PC-9 (cell line): ENCODE results near the gene MYOM1. TPM values are rescaled to one million over a fixed set of nuclear protein-coding genes. Genes with fewer than 3 reads are reported as not detected.
"Not testable (repeated sequence)": the region's sequence is repeated elsewhere in the genome, so short reads cannot be mapped to it uniquely, and the experiment has no call there.

Experiments
- BruUV-seq: library from RNA; stranded (reverse); fragments of 400-500 nt; replicated peaks from 2 replicates; lab custom pipeline; 2021; lab: Mats Ljungman, UMichigan
- CTCF ChIA-PET: fragments of 300-600 bp; sonication (Branson Sonifier 250); formaldehyde crosslinking; loops from one replicate; lab custom pipeline; 2022; ENCODE audit warnings: antibody characterized with exemption; lab: Charles Lee
- POLR2A ChIA-PET: fragments of 300-600 bp; sonication (Branson Sonifier 250); formaldehyde crosslinking; loops from one replicate; lab custom pipeline; 2022; ENCODE audit warnings: antibody characterized with exemption; ENCODE audit not compliant: unreplicated experiment; lab: Charles Lee
- DNase-seq, 2 experiments: peaks; one replicate each; pipeline versions ENCODE4 v3.0.0 to v3.0.0-alpha.2; 2015 to 2022; ENCODE audit warnings: mixed read lengths in 1 of 2
- H2AFZ ChIP-seq: fragments of 200-600 bp; sonication (generic); 2 replicates; pipeline ENCODE4 v1.8.1; 2017; ENCODE audit warnings: antibody characterized with exemption
- H3F3A ChIP-seq: fragments of 200-600 bp; sonication (generic); 2 replicates; pipeline ENCODE4 v1.8.1; 2017; ENCODE audit warnings: antibody characterized with exemption, mild to moderate bottlenecking, low read depth; ENCODE audit not compliant: insufficient read depth
- H3K27ac ChIP-seq: fragments of 200-600 bp; sonication (generic); 2 replicates; pipeline ENCODE4 v1.6.1; 2016; ENCODE audit warnings: mixed run types
- H3K27me3 ChIP-seq: fragments of 200-600 bp; sonication (generic); 2 replicates; pipeline ENCODE4 v1.6.1; 2016; ENCODE audit warnings: low read depth, mixed run types; ENCODE audit not compliant: insufficient read depth
- H3K36me3 ChIP-seq: fragments of 200-600 bp; sonication (generic); 2 replicates; pipeline ENCODE4 v1.6.1; 2016; ENCODE audit warnings: low read depth, mixed run types
- H3K4me1 ChIP-seq: fragments of 200-600 bp; sonication (generic); replicated peaks from 2 replicates; pipeline ENCODE4 v1.6.1; 2016; ENCODE audit warnings: mixed run types; ENCODE audit not compliant: insufficient read depth
- H3K4me2 ChIP-seq: fragments of 200-600 bp; sonication (generic); 2 replicates; pipeline ENCODE4 v1.6.1; 2017; ENCODE audit warnings: mixed run types
- H3K4me3 ChIP-seq: fragments of 200-600 bp; sonication (generic); 2 replicates; pipeline ENCODE4 v1.6.1; 2016; ENCODE audit warnings: mixed run types
- H3K79me2 ChIP-seq: fragments of 200-600 bp; sonication (generic); 2 replicates; pipeline ENCODE4 v1.6.1; 2017; ENCODE audit warnings: low read depth, mixed run types
- H3K9me2 ChIP-seq: fragments of 200-600 bp; sonication (generic); 2 replicates; pipeline ENCODE4 v1.8.1; 2017; ENCODE audit warnings: mild to moderate bottlenecking; ENCODE audit not compliant: insufficient read depth
- H3K9me3 ChIP-seq: fragments of 200-600 bp; sonication (generic); 2 replicates; pipeline ENCODE4 v1.8.1; 2016; ENCODE audit warnings: low read depth; ENCODE audit not compliant: insufficient read depth
- H4K20me1 ChIP-seq: fragments of 200-600 bp; sonication (generic); 2 replicates; pipeline ENCODE4 v1.8.1; 2017; ENCODE audit not compliant: insufficient read depth
- CTCF ChIP-seq: fragments of 200-600 bp; sonication (generic); conservative IDR thresholded peaks from 2 replicates; pipeline ENCODE4 v1.6.1; 2017; ENCODE audit warnings: mixed run types, antibody characterized with exemption, mild to moderate bottlenecking, moderate library complexity
- EZH2 ChIP-seq: fragments of 200-600 bp; sonication (generic); IDR thresholded peaks from 2 replicates; pipeline ENCODE4 v1.8.0; 2017; ENCODE audit warnings: antibody characterized with exemption, low read depth
- intact Hi-C: fragments of 100-400 bp; cut with micrococcal nuclease; formaldehyde crosslinking; loops from one replicate; pipeline ENCODE4 v1.10.0; 2022; ENCODE audit not compliant: unreplicated experiment
- total RNA-seq: library from RNA; stranded (reverse); gene quantifications from 2 replicates; pipeline ENCODE4 v1.2.3, GENCODE V29; 2021

The MYOM1 gene
- total RNA-seq, 1 experiment from 2014 or later = 1.3 TPM

- DNase-seq = no peak
- Histone ChIP-seq H3F3A (no peaks in the 10 kb centered on the region), H3K9me3 (no peaks in the 10 kb centered on the region), H3K27ac (no peak overlapping the region), H3K79me2 (no peaks in the 10 kb centered on the region), H3K4me2 (no peak overlapping the region), H3K4me3 (no peak overlapping the region), H3K36me3 (no peaks in the 10 kb centered on the region), H4K20me1 (no peaks in the 10 kb centered on the region), H3K4me1 (no peaks in the 10 kb centered on the region), H3K9me2 (no peaks in the 10 kb centered on the region), H2AFZ (no peak overlapping the region), H3K27me3 (no peaks in the 10 kb centered on the region)
- intact Hi-C loops = no loop called here
- no peak for TF ChIP-seq CTCF
- no peak for TF ChIP-seq EZH2
- POLR2A ChIA-PET = no interaction called here
- CTCF ChIA-PET = no interaction called here
- BruUV-seq = no TSS peak
Observed at GRCh38 chr18:3066341-3067110, 153.2 kb downstream of the MYOM1 start.

- POLR2A ChIA-PET, CTCF ChIA-PET, H3K36me3 ChIP-seq, H3K27me3 ChIP-seq, H3F3A ChIP-seq, H3K9me2 ChIP-seq, H4K20me1 ChIP-seq, BruUV-seq, H3K4me3 ChIP-seq, H2AFZ ChIP-seq, H3K9me3 ChIP-seq, H3K4me2 ChIP-seq, H3K4me1 ChIP-seq, H3K79me2 ChIP-seq, H3K27ac ChIP-seq, DNase-seq: not testable (repeated sequence)
- intact Hi-C loops = loop anchor here (1.0 kb wide), 1 partner anchor 131 kb away; no protein-coding TSS in a partner anchor
Observed at GRCh38 chr18:3063766-3064165, 156.0 kb downstream of the MYOM1 start.

- no peaks in the 10 kb centered on the region for H3K36me3 ChIP-seq
- no peak overlapping the region for H3K4me2 ChIP-seq
- intact Hi-C loops = loop anchor here (1.0 kb wide), 1 partner anchor 131 kb away; no protein-coding TSS in a partner anchor
- no peaks in the 10 kb centered on the region for H3K79me2 ChIP-seq
- H3K9me3 ChIP-seq = no peaks in the 10 kb centered on the region
- no peak overlapping the region for H3K27ac ChIP-seq
- H3K4me3 ChIP-seq = no peak overlapping the region
- POLR2A ChIA-PET = interaction anchor here (0.6 kb wide), 1 partner anchor 478 kb away, joined by 4 read pairs; no protein-coding TSS in a partner anchor
- H2AFZ ChIP-seq = no peak overlapping the region
- peaks cover 17% of the 10 kb centered on the region for H3K4me1 ChIP-seq
- no peaks in the 10 kb centered on the region for H4K20me1 ChIP-seq
- BruUV-seq = no TSS peak
- DNase-seq = peak in 1 of 2 experiments; percentile 31
- H3K27me3 ChIP-seq = no peaks in the 10 kb centered on the region
- H3K9me2 ChIP-seq = no peaks in the 10 kb centered on the region
- peaks cover 13% of the 10 kb centered on the region for H3F3A ChIP-seq
- CTCF ChIA-PET = interaction anchor here (0.5 to 1.8 kb wide), 13 partner anchors 9 to 260 kb away, joined by 3 to 9 read pairs (median 3); no protein-coding TSS in a partner anchor
- no peak for TF ChIP-seq EZH2
- peak; percentile 68 for TF ChIP-seq CTCF
Observed at GRCh38 chr18:3062798-3063680, 156.7 kb downstream of the MYOM1 start.
